ENCODE measurements around the gene LACRT.
"Not testable (repeated sequence)": the region's sequence is repeated elsewhere in the genome, so short reads cannot be mapped to it uniquely, and the experiment has no call there.

The LACRT gene

GRCh38 chr12:54634795-54635194, at the start of gene LACRT:
Gene LACRT, minus strand, starts transcription at chr12:54634895. Its CDS starts 54 bp downstream, at chr12:54634841.
- DNase-seq (ENCODE audit: low read depth): no peak

- DNase-seq (ENCODE audit: low read depth): no peak
These were observed 48.7 kb upstream of the LACRT start for GRCh38 chr12:54683398-54683797.

- DNase-seq (ENCODE audit: low read depth): no peak
These were observed 48.0 kb upstream of the LACRT start for GRCh38 chr12:54682674-54683073.

- DNase-seq (ENCODE audit: low read depth): no peak
These were observed 45.7 kb upstream of the LACRT start for GRCh38 chr12:54680374-54680773.

GRCh38 chr12:54678131-54678530, 43.4 kb upstream of the LACRT start:
- DNase-seq (ENCODE audit: low read depth): no peak

- no peak for DNase-seq (ENCODE audit: low read depth)
These were observed 33.2 kb upstream of the LACRT start for GRCh38 chr12:54667945-54668344.

GRCh38 chr12:54666008-54666407, 31.3 kb upstream of the LACRT start:
- DNase-seq (ENCODE audit: low read depth): no peak

GRCh38 chr12:54665022-54665635, 30.4 kb upstream of the LACRT start:
- not testable (repeated sequence) for DNase-seq (ENCODE audit: low read depth)

GRCh38 chr12:54663603-54664002, 28.9 kb upstream of the LACRT start:
- no peak for DNase-seq (ENCODE audit: low read depth)

- DNase-seq (ENCODE audit: low read depth): no peak
These were observed 27.3 kb upstream of the LACRT start for GRCh38 chr12:54662026-54662425.

GRCh38 chr12:54661048-54661447, 26.4 kb upstream of the LACRT start:
- no peak for DNase-seq (ENCODE audit: low read depth)

GRCh38 chr12:54660320-54660962, 25.7 kb upstream of the LACRT start:
- DNase-seq (ENCODE audit: low read depth): no peak

GRCh38 chr12:54658306-54659264, 23.9 kb upstream of the LACRT start:
- no peak for DNase-seq (ENCODE audit: low read depth)

GRCh38 chr12:54657105-54657607, 22.5 kb upstream of the LACRT start:
- DNase-seq (ENCODE audit: low read depth): no peak

- DNase-seq (ENCODE audit: low read depth): no peak
These were observed 20.2 kb upstream of the LACRT start for GRCh38 chr12:54654926-54655325.

- DNase-seq (ENCODE audit: low read depth): no peak
These were observed 18.3 kb upstream of the LACRT start for GRCh38 chr12:54653025-54653424.

- no peak for DNase-seq (ENCODE audit: low read depth)
These were observed 16.2 kb upstream of the LACRT start for GRCh38 chr12:54650889-54651288.

- DNase-seq (ENCODE audit: low read depth): no peak
These were observed 15.7 kb upstream of the LACRT start for GRCh38 chr12:54650409-54650808.

- no peak for DNase-seq (ENCODE audit: low read depth)
These were observed 15.1 kb upstream of the LACRT start for GRCh38 chr12:54649825-54650224.

- no peak for DNase-seq (ENCODE audit: low read depth)
These were observed 13.6 kb upstream of the LACRT start, which contains the start of gene DCD for GRCh38 chr12:54648265-54648664. Gene DCD, minus strand, starts transcription at chr12:54648365. Its CDS starts 62 bp downstream, at chr12:54648303.

- no peak for DNase-seq (ENCODE audit: low read depth)
These were observed 6.9 kb upstream of the LACRT start for GRCh38 chr12:54641554-54641953.

- DNase-seq (ENCODE audit: low read depth): no peak
These were observed 6.4 kb upstream of the LACRT start for GRCh38 chr12:54641089-54641488.
